HCT116 (cell line): Measurements from ENCODE around the gene CSRP1. TPM values are rescaled to one million over a fixed set of nuclear protein-coding genes. Genes with fewer than 3 reads are reported as not detected.

ENCODE experiments used
- ATAC-seq: fragments of 200-7000 bp; cut with Tn5 transposase; 2 replicates; pipeline ENCODE4 v1.9.1; 2020; ENCODE audit warnings: mild to moderate bottlenecking, moderate library complexity
- BruUV-seq: library from RNA; stranded (reverse); fragments of 400-500 nt; replicated peaks from 2 replicates; lab custom pipeline; 2021; lab: Mats Ljungman, UMichigan
- CTCF ChIA-PET: fragments of 300-600 bp; sonication (Branson Sonifier 250); formaldehyde crosslinking; loops from one replicate; lab custom pipeline; 2021; ENCODE audit warnings: antibody characterized with exemption; lab: Charles Lee
- POLR2A ChIA-PET: fragments of 300-600, 350-600 bp; sonication (Branson Sonifier 250); formaldehyde crosslinking; loops from one replicate; lab custom pipeline; 2021; ENCODE audit warnings: antibody characterized with exemption; lab: Charles Lee
- RAD21 ChIA-PET, 2 experiments: fragments of 300-600 bp; sonication (Branson Sonifier 250); formaldehyde crosslinking; loops; one replicate each; lab custom pipeline; 2023; ENCODE audit warnings: low total read pairs in 2 of 2; ENCODE audit not compliant: uncharacterized antibody in 2 of 2, unreplicated experiment in 2 of 2, low non-redundant PET in 1 of 2; lab: Charles Lee
- DNase-seq: peaks from one replicate; pipeline ENCODE4 v3.0.0-alpha.2; 2010; ENCODE audit warnings: low read depth, low spot score
- H2AFZ ChIP-seq: fragments of 200-600 bp; shearing (Covaris generic), sonication (generic); 2 replicates; pipeline ENCODE4 v1.6.1; 2017; ENCODE audit warnings: low read depth, mixed run types, mixed read lengths, antibody characterized with exemption, low read length; ENCODE audit not compliant: poor library complexity, severe bottlenecking
- H3K27ac ChIP-seq: 2 replicates; pipeline ENCODE4 v1.5.1; 2012; ENCODE audit warnings: low read depth, low read length
- H3K27me3 ChIP-seq: fragments of 200-600 bp; sonication (generic); 2 replicates; pipeline ENCODE4 v1.6.1; 2016; ENCODE audit warnings: mixed run types, low read length, mixed read lengths; ENCODE audit not compliant: insufficient read depth
- H3K36me3 ChIP-seq, 2 experiments: fragments of 200-500 bp in 1 of 2; fragments of 200-600 bp in 1 of 2; sonication (Bioruptor generic) in 1 of 2; sonication (generic) in 1 of 2; 2 replicates each; pipeline versions ENCODE4 v1.5.1 to v1.6.1; 2014 to 2016; ENCODE audit warnings: low read length in 2 of 2, inconsistent platforms in 1 of 2, mixed read lengths in 1 of 2, mixed run types in 1 of 2; ENCODE audit not compliant: insufficient read depth in 2 of 2, control insufficient read depth in 1 of 2
- H3K4me1 ChIP-seq, 2 experiments: fragments of 200-600 bp in 1 of 2; sonication (generic) in 1 of 2; 2 replicates each; pipeline versions ENCODE4 v1.5.1 to v1.6.1; 2012 to 2017; ENCODE audit warnings: low read length in 2 of 2, inconsistent platforms in 1 of 2, mild to moderate bottlenecking in 1 of 2, mixed read lengths in 1 of 2, mixed run types in 1 of 2, moderate library complexity in 1 of 2; ENCODE audit not compliant: insufficient read depth in 2 of 2, control insufficient read depth in 1 of 2
- H3K4me2 ChIP-seq: fragments of 200-600 bp; sonication (generic); 2 replicates; pipeline ENCODE4 v1.6.1; 2017; ENCODE audit warnings: mixed run types, low read length, mixed read lengths
- H3K4me3 ChIP-seq, 2 experiments: fragments of 200-600 bp in 1 of 2; sonication (generic) in 1 of 2; replicated peaks in 1 of 2; 2 replicates each; pipeline ENCODE4 v1.5.1; 2011 to 2016; ENCODE audit warnings: low read length in 2 of 2, control low read depth in 1 of 2, low read depth in 1 of 2, mild to moderate bottlenecking in 1 of 2, mixed read lengths in 1 of 2, mixed run types in 1 of 2
- H3K79me2 ChIP-seq: fragments of 200-600 bp; sonication (generic); 2 replicates; pipeline ENCODE4 v1.6.1; 2017; ENCODE audit warnings: mild to moderate bottlenecking, mixed run types, low read length, moderate library complexity, mixed read lengths; ENCODE audit not compliant: insufficient read depth
- H3K9ac ChIP-seq: fragments of 200-600 bp; sonication (generic); 2 replicates; pipeline ENCODE4 v1.6.1; 2016; ENCODE audit warnings: low read length, mixed read lengths
- H3K9me2 ChIP-seq: fragments of 200-600 bp; sonication (generic), shearing (Covaris generic); 2 replicates; pipeline ENCODE4 v1.6.1; 2017; ENCODE audit warnings: mixed run types, mild to moderate bottlenecking, moderate library complexity; ENCODE audit not compliant: insufficient read depth
- H3K9me3 ChIP-seq, 2 experiments: fragments of 200-500 bp in 1 of 2; fragments of 200-600 bp in 1 of 2; sonication (Bioruptor generic) in 1 of 2; sonication (generic) in 1 of 2; 2 replicates each; pipeline ENCODE4 v1.6.1; 2014 to 2017; ENCODE audit warnings: low read length in 2 of 2, mixed read lengths in 2 of 2, inconsistent platforms in 1 of 2, low read depth in 1 of 2, mild to moderate bottlenecking in 1 of 2, mixed run types in 1 of 2, moderate library complexity in 1 of 2; ENCODE audit not compliant: control insufficient read depth in 1 of 2, insufficient read depth in 1 of 2
- H4K20me1 ChIP-seq: fragments of 200-600 bp; sonication (generic), shearing (Covaris generic); 2 replicates; pipeline ENCODE4 v1.6.1; 2017; ENCODE audit warnings: mixed run types, mild to moderate bottlenecking, moderate library complexity; ENCODE audit not compliant: insufficient read depth
- JUND ChIP-seq: IDR thresholded peaks from 2 replicates; pipeline ENCODE4 v1.6.1; 2012
- SP1 ChIP-seq: IDR thresholded peaks from 2 replicates; pipeline ENCODE4 v1.6.1; 2012; ENCODE audit warnings: low read depth
- TCF7L2 ChIP-seq: IDR thresholded peaks from 2 replicates; pipeline ENCODE4 v1.7.0; 2011; ENCODE audit warnings: borderline replicate concordance, inconsistent platforms; ENCODE audit not compliant: insufficient read depth, insufficient read length; ENCODE audit errors: extremely low read depth
- YY1 ChIP-seq: IDR thresholded peaks from 2 replicates; pipeline ENCODE4 v1.6.1; 2011; ENCODE audit warnings: low read length, low read depth, moderate library complexity, mild to moderate bottlenecking; ENCODE audit not compliant: insufficient replicate concordance; ENCODE audit errors: extremely low read depth
- ZNF274 ChIP-seq: fragments of 200-500 bp; sonication (Bioruptor generic); IDR thresholded peaks from 2 replicates; pipeline ENCODE4 v1.6.1; 2014; ENCODE audit warnings: mild to moderate bottlenecking, low read depth, low read length, inconsistent platforms
- intact Hi-C: fragments of 100-400 bp; cut with micrococcal nuclease; formaldehyde crosslinking; loops from 2 replicates; pipeline ENCODE4 v1.10.0; 2022
- total RNA-seq: library from RNA; stranded (reverse); gene quantifications from one replicate; pipeline ENCODE4 v1.2.1, GENCODE V29; 2021; ENCODE audit not compliant: unreplicated experiment
- TF ChIP-seq, protein P1 (sequence below): IDR thresholded peaks from 2 replicates; pipeline ENCODE4 v1.6.1; 2012; ENCODE audit warnings: low read depth

Gene CSRP1
- total RNA-seq, 1 experiment from 2014 or later = 51.7 TPM

DNA sequence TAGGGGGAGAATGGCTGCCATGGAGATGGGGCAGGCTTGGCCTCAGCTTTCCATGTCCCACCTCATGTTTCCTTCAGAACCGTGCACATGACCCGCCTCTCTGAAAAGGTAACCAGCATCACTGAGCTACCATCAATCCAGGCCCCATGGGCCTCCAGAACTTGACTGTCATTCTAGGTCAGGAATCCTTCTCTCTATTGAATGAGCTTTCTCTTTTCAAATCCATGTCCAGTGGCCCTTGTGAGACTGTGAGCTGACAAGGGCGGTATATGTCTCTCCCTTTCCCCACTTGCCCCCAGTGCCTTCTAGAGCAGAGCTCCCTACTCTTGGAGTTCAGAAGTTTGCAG, 4.4 kb downstream of the CSRP1 start:
- Histone ChIP-seq H3K27me3 (no peaks in the 10 kb centered on the region), H3K9me2 (no peaks in the 10 kb centered on the region), H3K4me2 (no peak overlapping the region), H3K4me3 (no peak overlapping the region), H3K9me3 (no peaks in the 10 kb centered on the region), H3K79me2 (peaks cover 6% of the 10 kb centered on the region; the same call in 1 of the 2 replicates), H3K27ac (no peak overlapping the region), H4K20me1 (no peaks in the 10 kb centered on the region), H3K4me1 (peaks cover 6 to 20% of the 10 kb centered on the region in 2 experiments), H2AFZ (no peak overlapping the region), H3K36me3 (no peaks in the 10 kb centered on the region), H3K9ac (no peak overlapping the region)
- ChIA-PET POLR2A (no interaction called here), RAD21 (no interaction called here), CTCF (interaction anchor here (1.9 to 3.3 kb wide), 3 partner anchors 10 to 21 kb away, joined by 6 to 23 read pairs (median 14); no protein-coding TSS in a partner anchor)
- DNase-seq (no peak), ATAC-seq (no peak)
- BruUV-seq = no TSS peak
- TF ChIP-seq JUND (no peak), SP1 (no peak), YY1 (no peak), TCF7L2 (no peak), ZNF274 (no peak)
- TF ChIP-seq, protein P1, sequence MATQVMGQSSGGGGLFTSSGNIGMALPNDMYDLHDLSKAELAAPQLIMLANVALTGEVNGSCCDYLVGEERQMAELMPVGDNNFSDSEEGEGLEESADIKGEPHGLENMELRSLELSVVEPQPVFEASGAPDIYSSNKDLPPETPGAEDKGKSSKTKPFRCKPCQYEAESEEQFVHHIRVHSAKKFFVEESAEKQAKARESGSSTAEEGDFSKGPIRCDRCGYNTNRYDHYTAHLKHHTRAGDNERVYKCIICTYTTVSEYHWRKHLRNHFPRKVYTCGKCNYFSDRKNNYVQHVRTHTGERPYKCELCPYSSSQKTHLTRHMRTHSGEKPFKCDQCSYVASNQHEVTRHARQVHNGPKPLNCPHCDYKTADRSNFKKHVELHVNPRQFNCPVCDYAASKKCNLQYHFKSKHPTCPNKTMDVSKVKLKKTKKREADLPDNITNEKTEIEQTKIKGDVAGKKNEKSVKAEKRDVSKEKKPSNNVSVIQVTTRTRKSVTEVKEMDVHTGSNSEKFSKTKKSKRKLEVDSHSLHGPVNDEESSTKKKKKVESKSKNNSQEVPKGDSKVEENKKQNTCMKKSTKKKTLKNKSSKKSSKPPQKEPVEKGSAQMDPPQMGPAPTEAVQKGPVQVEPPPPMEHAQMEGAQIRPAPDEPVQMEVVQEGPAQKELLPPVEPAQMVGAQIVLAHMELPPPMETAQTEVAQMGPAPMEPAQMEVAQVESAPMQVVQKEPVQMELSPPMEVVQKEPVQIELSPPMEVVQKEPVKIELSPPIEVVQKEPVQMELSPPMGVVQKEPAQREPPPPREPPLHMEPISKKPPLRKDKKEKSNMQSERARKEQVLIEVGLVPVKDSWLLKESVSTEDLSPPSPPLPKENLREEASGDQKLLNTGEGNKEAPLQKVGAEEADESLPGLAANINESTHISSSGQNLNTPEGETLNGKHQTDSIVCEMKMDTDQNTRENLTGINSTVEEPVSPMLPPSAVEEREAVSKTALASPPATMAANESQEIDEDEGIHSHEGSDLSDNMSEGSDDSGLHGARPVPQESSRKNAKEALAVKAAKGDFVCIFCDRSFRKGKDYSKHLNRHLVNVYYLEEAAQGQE = no peak
- intact Hi-C loops = no loop called here
